HG02884 (cell line): ENCODE data around the gene B4GALT7.
"Not testable (repeated sequence)": the region's sequence is repeated elsewhere in the genome, so short reads cannot be mapped to it uniquely, and the experiment has no call there.

ENCODE experiments used
- ATAC-seq: cut with Tn5 transposase; IDR thresholded peaks from one replicate; pipeline ENCODE4 v1.9.1; 2021; ENCODE audit warnings: mild to moderate bottlenecking, moderate library complexity; ENCODE audit not compliant: unreplicated experiment

Gene B4GALT7, protein sequence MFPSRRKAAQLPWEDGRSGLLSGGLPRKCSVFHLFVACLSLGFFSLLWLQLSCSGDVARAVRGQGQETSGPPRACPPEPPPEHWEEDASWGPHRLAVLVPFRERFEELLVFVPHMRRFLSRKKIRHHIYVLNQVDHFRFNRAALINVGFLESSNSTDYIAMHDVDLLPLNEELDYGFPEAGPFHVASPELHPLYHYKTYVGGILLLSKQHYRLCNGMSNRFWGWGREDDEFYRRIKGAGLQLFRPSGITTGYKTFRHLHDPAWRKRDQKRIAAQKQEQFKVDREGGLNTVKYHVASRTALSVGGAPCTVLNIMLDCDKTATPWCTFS

DNA sequence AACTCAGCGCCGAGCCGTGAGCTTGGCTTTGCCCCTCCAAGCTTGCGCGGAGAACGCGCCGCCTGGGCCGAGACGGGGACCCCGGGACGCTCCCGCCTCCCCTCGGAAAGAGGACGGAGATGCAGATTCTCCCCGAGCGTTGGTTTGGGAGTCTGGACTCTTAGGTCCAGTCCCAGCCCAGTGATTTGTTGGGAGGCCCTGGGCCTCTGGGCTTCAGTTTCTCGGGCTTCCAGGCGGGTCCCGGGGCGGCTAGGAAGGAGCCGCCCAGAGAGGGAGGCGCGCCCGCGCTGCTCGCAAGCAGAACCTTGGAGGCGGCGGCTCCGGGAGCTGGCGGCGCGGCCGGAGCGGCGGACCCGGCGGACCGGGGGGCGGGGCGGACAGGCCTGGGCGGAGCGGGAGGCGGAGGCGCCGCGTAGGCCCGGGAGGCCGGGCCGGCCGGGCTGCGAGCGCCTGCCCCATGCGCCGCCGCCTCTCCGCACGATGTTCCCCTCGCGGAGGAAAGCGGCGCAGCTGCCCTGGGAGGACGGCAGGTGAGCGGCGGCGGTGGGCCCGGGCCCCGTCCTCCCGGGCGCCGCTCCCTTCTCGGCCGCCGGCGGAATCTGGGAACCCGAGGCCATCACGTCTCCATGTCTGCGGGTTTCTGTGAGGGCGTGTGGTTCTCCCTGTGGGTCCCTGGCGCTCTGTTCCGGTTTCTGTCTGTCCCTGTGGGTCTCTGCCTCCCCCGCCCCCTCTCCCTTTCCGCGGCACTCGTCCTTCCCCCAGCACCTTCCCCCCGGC is at the start of gene B4GALT7:
Gene B4GALT7 (plus strand): TSS at position 402 of the 777 bp plus-strand sequence. CDS start 79 bp downstream, at position 481.
- peak; percentile 75 for ATAC-seq

- ATAC-seq, result no peak
These were observed 47.0 kb upstream of the B4GALT7 start for GRCh38 chr5:177552839-177553455.

- peak; percentile 42 for ATAC-seq
These were observed 46.1 kb upstream of the B4GALT7 start for GRCh38 chr5:177553671-177554429.

GRCh38 chr5:177554474-177555111 is 45.3 kb upstream of the B4GALT7 start, which contains the start of gene FAM193B:
Gene FAM193B (minus strand): TSS chr5:177554563. CDS start chr5:177554458, 105 bp downstream.
- peak; percentile 82 for ATAC-seq

DNA sequence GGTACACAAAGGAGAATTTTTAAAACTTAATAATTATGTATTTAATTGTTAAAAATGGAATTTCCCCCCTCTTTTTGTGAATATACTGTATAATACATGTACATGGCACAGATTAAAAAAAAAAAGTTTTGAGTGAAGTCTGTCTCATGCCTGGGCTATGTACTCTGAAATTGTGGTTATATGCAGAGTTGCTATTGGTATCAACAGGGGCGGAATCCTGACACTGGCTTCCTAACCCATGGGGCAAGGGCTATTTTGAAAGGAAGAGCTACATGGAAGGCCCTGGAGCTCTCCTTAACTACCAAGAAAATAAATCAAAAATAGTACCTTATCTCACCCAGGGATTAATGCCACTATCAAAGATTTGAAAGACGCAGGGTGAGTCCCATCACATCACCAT is 44.7 kb upstream of the B4GALT7 start:
- ATAC-seq, result no peak

- ATAC-seq, result no peak
These were observed 44.3 kb upstream of the B4GALT7 start for GRCh38 chr5:177555665-177556064.

DNA sequence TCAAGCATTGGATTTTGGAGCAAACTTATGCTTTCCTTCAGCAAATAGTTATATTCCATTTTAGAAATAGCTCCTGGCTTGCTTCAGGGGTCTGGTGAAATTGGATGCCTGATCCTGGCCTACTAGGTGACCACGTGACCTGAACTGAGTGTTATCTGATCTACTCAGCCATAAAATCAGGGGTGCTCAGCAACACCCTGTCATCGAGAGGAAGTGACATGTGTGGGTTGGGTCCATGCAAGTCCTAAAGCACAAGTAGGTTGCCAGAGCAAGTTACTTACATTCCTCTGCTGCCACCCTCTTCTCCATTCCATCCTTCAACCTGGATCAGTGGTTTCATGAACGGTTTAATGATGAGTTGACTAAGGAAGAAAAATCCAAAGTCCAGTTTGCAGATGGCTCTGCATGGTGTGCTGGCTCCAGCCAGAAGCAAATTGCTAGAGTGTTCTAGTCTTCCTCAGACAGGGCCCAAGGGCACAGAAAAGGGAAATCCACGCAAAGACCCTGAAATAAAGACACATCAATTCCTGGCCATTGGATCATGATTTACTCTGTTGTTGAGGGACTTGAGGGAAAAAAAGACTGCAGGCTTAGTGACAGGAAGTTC is 42.8 kb upstream of the B4GALT7 start:
- ATAC-seq, result no peak

- ATAC-seq, result no peak
These were observed 42.1 kb upstream of the B4GALT7 start for GRCh38 chr5:177557796-177558195.

- ATAC-seq, result not testable (repeated sequence)
These were observed 40.4 kb upstream of the B4GALT7 start for GRCh38 chr5:177559446-177559941.

GRCh38 chr5:177565046-177565445 is 34.9 kb upstream of the B4GALT7 start:
- no peak for ATAC-seq

- no peak for ATAC-seq
These were observed 31.6 kb upstream of the B4GALT7 start for GRCh38 chr5:177568326-177568725.

DNA sequence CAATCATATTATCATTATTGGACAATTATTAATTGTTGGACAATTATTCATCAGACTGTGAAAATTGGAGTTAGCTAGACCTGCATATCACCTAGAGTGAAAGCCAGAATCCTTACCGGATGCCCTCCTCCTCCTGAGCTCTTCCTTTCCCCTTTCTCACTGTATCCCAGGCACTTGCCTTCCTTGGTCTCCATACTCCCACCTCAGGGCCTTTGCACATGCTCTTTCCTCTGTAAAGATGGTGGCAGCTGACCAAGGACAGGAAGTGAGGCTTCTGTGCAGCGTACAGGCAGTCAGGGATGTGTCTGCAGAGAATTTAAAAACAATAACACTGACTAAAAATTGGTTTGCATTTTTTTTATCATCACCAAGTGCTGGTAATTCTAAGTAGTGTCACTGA is 30.0 kb upstream of the B4GALT7 start:
- ATAC-seq, result no peak

- ATAC-seq, result no peak
These were observed 24.4 kb upstream of the B4GALT7 start for GRCh38 chr5:177575488-177575887.

GRCh38 chr5:177576169-177576568 is 23.8 kb upstream of the B4GALT7 start:
- no peak for ATAC-seq

DNA sequence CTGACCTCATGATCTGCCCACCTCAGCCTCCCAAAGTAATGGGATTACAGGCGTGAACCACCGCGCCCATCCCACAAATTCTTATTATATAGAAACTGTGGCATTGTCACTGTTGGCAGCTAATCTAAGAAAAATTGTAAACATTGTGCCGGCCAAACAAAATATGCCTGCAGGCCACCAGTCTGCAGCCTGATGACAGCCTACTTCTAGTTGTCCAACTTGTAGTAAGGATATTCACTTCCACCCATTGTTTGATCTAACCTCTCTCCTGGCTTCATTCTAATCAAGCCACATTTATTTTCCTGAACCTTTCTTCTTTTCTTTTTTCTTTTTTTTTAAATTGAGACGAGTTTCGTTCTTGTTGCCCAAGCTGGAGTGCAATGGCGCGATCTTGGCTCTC is 21.6 kb upstream of the B4GALT7 start:
- no peak for ATAC-seq

DNA sequence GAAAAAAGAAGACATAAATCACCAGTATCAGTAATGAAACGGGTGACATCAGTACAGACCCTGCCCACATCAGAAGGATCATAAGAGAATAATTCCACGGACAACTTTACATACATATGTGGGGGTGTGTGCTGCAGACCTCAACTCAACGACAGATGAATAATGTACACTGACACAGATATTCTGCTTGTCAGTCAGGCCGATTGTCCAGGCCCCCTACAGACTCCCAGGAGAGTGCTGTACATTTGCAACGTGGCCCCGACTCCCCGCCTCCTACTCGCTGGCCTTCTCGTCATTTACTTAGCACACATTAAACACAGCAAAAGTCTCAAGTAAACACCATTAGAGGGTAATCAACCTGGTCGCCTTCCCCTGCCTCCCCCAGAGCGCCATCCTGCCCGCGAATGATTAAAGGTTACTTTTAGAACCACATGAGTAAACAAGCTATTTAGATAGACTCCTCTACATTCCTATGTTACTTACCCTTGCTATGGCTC is 11.5 kb upstream of the B4GALT7 start:
- ATAC-seq, result no peak

GRCh38 chr5:177590406-177590805 is 9.5 kb upstream of the B4GALT7 start:
- ATAC-seq, result no peak

DNA sequence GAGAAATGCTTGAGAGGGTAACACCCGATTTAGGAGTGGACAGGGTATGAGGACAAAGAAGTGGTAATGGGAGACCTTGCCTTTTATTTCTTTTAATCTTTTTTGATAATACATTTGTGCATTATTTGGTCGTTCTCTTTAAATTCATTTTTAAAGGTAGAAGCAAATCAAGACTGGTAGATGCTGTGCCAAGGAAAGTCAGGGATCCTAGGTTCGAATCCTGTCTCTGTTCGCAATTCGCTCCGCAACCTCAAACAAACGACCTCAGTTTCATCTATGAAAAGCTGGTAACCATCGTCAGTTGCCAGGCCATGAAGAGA is 8.3 kb upstream of the B4GALT7 start:
- no peak for ATAC-seq

- peak; percentile 91 for ATAC-seq
These were observed 7.7 kb upstream of the B4GALT7 start, which contains the start of gene TMED9 for GRCh38 chr5:177592010-177592834. Gene TMED9 (plus strand): TSS chr5:177592203. CDS start chr5:177592215, 12 bp downstream.
